Stimulated activated CD8-positive, alpha-beta memory T cell treated with anti-CD3 and anti-CD28 coated beads, Interleukin-7, amount 100 ng/mL, for 24 hours (primary cell): ENCODE measurements around the gene SELENOH.

Source experiments
- DNase-seq: peaks from one replicate; pipeline ENCODE4 v3.0.0-alpha.2; 2020; ENCODE audit warnings: low read depth

Gene SELENOH

DNA sequence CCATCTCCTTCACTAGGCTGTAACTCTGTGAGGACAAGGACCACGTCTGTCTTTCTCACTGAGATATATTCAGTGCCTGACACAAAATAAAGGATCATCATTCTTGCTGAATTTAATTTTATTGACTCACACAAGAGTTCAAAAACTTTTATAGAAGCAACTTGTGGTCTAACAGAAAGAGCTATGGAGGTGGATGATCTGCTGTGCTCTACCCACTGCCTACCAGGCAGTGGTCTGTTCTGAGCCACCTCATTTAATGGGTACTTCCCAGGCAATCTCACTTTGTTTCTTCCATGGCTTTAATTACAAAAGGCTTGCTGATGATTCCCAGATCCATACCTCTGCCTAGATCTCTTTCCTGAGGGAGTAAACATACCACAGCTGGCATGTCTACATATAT, 5.6 kb downstream of the SELENOH start:
- no peak for DNase-seq

DNA sequence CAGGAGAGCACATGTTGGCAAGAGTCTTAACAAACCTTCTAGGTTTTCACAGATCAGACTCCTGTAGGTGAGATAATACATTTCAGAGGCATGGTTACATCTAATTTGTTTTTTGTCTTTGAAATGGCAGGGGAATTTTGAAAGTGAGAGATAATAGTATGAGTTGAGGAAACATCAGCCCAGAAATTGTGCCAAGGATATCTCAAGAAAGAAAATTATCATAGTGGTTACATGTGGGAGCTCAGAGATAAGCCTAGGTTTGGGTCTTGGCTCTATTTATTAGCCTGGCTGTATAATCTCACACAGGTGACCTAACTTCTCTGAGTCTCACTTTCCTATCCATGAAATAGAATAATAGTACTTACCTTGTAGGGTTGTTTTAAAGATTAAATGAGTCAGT, 9.9 kb downstream of the SELENOH start:
- DNase-seq, result no peak

DNA sequence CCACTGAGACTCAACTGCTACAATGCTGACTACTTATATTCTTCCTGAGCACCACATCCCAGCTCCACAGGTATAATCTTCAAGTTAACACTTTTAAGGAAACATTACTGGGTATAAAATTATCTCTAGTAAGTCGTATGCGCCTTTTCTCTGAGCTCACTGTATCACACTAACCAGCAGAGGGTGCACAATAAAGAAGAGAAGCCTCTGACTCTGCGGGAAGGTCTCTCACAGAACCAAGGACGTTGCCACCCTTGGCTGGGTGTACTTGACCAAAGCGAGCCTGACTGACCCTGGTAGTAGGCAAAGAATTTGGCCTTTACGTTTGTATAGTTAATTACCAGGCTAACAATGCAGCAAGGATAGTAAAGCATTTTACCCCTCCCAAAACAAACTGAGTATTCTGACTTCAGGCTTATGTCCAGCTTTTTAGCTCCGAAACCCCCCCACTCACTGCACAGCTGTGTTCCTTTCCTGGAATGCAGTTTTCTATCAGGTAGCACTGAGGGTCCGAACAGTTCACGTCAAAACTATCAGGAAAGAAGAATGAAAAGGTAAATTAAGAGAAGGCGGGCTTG, 10.5 kb downstream of the SELENOH start, which contains the start of gene BTBD18:
Gene BTBD18 (minus strand): TSS at position 144 of the 578 bp plus-strand sequence. CDS start 631 bp downstream, outside the sequence.
- no peak for DNase-seq

DNA sequence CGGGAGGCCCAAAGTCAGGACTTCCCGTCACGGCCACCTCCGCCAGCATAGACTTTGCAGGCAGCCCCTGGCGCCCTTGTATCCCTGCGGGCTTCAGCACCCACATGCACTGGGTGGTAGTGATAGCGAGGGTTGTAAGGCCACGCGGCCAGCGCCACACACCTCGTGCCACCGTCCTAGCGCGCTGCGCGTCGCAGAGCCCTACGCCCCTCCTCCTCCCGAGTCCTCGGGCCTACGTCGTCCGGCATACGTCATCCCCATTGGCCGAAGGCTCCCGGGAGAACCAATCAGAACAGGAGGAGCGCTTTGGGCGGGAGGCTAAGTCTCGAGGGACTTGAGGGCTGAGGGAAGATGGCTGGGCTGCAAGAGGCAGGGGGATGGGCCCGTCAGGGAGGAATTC, 11.7 kb downstream of the SELENOH start:
- no peak for DNase-seq

DNA sequence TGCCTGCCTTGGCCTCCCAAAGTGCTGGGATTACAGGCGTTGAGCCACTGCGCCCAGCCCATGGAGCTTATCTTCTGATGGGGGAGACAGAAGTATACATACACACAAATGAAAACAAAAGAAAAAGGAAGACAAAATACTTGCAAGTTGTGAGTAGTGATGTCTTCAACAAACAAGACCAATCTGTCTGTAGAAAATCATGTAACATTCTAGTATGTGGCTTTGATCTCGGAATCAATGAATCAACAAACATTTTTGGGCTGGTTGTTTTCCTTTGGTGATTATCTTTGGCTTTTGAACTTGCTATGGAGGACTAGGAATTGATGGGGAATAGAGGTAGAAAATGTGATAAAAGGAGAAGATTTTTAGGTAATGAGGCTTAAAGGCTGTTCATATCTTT, 16.9 kb downstream of the SELENOH start:
- no peak for DNase-seq

DNA sequence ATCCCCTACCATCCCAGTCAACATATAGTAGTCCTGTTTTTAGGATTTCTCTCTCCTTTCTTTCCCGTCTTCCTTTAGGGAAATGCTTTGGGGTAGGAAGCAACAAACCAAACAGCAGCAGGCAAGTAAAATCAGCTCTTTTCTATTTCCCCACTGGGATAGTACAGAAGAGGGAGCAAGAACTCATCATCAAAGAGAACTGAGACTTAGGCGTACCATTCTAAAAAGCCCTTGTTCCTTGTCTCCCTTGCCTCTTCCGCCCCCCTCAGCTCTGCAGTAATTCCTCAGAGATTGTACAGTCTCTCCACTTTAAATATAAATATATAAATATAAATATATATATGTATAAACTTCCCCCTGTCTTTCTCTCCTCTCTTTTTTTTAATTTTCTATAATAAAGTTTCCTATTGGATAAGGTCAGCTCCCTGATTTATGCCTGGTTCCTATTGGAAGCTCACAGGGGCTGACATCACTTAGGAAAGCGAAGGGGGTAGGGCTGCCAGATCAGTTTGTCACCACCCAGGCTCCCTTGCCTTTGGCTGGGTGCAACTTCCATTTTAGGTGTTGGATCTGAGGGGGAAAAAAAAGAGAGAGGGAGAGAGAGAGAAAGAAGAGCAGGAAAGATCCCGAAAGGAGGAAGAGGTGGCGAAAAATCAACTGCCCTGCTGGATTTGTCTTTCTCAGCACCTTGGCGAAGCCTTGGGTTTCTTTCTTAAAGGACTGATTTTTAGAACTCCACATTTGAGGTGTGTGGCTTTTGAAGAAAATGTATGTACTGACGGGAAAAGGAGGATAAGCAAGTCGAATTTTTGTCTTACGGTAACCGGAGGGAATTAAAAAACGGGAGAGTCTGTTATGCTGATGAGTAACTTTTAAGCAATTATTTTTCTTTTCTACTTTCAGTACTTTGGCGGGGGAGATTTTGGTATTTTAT, 20.3 kb downstream of the SELENOH start, which contains the start of gene CTNND1:
Gene CTNND1 (plus strand): TSS at position 502 of the 934 bp plus-strand sequence. CDS start 29,677 bp downstream, outside the sequence.
- DNase-seq, result no peak

DNA sequence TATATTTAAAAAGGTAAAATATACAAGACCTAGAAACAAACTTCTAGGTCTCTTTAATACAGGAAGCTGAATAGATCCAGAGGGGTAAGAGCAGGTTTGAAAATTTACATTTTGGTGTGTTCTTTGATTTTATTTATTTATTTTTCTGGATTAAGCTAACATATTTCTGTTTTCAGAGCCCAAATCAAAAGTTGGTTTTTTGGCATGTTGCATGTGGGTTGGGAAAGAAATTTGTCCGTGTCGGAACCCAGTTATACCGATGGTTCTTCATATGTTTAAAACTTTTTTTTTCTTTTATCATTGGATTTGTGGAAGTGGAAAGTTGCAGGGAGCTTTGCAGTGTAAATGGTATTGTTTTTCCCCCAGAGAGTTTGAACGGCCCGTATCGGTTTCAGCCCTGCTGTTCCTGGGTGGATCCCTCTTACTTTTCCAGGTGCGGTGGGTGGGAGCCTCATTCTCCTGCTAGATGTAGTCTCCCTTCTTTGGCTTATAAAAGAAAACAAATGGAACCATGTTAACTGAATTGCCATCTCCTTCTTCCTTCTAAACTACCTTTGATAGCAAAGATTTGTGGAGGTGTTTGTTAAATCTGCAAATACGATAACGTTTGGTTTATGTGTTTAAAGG, 21.1 kb downstream of the SELENOH start:
- no peak for DNase-seq

DNA sequence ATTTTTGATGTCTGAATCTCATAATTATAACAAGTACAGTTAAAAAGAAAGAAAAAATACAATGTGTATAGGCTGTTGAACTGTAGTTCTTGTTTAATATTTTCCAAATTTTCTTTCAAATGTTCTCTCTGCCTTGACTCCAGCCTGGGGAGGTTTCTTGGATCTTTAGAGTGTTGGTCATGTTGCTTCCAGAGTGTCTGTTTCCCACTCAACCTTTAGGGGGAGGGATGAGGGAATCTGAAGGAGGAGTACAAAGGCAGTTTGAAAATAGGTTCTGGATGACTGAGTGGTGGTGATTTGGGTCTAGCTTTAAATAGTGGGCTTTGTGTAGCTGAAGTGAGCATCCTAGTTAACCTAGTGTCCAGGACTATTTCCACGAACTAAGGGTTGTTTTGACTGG, 22.3 kb downstream of the SELENOH start:
- no peak for DNase-seq

DNA sequence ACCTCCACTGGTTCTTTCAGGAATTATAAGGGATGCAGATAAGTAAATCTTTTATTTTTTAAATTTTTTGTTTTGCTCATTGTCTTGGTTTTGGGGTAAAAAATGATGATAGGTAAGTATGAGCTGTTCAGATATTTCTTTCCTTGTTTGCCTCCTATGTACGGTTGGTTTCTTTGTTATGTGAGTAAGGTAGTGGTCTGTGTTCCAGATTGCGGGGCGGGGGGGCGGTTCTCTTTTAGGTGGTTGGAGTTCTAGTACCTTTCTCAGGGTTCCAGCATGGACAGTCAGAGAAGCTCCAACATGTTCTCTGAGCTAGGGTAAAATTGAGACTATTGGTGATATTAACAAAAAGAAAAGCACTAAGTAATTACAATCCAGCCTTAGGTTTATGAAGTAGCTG, 22.7 kb downstream of the SELENOH start:
- DNase-seq, result no peak

DNA sequence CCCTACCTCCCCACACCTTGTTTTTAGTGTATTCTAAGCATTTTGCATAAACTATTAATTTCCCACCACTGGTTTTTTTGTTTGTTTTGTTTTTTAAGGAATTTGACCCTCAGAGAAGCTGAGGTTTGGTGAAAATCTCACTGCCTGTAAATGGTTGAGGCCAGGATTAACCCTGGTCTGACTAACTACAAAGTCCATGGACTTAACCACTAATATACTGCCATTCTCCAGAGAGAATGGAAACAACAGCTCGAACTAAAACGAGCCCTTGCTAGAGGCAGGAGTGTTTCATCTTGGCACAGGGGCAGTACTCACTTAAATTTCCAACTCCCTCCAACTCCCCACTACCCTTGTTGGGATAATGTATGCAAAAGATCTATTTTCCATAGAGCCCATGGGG, 23.3 kb downstream of the SELENOH start:
- DNase-seq, result no peak

DNA sequence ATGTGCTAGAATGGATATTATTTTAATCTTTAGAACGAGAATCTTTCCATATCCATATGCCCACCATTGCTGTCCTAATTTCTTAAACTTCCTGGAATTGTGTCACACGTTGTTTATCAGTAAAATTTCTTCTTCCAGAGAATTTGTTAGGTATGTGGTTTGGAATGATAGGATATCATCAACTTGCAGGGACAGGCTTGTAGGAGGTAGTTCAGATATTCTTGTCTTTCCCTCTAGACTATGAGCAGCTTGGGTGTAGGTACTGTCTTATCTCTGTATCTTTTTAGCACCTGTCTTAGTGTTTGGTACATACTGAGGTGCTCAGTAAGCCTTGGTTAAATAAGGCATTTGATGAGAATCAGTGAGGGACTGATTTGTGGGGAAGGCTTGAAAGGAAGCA, 23.7 kb downstream of the SELENOH start:
- no peak for DNase-seq

DNA sequence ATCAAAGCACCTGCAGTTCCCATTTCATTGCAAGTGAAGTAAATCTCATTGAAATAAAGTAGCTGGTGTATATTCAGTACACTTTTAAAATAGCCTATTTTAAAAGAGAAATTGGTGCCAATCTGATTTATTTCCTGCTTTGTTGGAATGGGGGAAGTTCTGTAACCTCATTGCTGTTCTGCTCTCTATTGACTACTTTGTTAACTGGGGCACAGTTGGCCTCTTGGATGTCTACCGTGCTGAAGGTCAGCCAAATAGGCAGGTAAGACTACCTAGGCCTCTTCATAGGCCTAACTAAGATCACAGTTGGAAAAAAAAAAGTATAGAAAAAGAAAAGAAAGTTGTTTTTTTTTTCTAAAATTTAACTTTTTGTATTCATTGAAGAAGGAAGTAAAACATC, 29.5 kb downstream of the SELENOH start:
- DNase-seq, result no peak

DNA sequence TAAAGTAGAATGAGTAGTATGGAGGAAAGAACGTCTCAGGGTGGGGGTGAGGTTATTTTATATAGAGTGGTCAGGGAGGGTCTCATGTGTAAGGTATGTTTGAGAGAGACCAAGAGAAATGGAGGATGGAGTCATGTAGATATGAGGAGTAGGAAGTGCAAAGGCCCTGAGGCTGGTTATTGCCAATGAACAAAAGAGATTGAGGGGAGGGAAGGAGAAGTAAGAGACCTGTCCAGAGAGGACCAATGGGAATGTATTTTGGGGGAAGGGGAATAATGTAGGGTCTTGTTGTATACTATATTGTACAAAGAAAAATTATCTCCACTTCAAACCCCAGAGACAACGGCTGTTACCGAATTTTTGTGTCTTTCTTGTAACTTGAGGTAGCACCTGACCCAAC, 30.1 kb downstream of the SELENOH start:
- DNase-seq, result no peak

DNA sequence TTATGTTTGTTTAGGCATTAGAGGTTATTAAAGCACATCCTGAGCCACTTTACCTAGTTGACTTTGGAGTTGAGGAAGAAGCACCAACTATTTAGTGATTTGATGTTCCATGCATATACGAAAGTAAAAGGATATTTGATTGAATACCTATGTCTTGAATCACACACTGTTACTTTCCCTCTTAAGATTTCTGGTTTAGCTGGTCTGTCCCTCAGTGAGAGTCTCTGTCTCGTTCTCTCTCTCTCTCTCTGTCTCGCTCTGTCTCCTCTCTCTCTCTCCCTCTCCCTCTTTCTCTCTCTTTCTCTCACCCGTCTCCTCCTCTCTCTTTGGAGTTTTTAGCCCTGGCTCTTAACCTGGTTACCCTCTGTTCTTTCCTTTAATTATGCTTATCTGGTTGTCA, 31.3 kb downstream of the SELENOH start:
- no peak for DNase-seq

DNA sequence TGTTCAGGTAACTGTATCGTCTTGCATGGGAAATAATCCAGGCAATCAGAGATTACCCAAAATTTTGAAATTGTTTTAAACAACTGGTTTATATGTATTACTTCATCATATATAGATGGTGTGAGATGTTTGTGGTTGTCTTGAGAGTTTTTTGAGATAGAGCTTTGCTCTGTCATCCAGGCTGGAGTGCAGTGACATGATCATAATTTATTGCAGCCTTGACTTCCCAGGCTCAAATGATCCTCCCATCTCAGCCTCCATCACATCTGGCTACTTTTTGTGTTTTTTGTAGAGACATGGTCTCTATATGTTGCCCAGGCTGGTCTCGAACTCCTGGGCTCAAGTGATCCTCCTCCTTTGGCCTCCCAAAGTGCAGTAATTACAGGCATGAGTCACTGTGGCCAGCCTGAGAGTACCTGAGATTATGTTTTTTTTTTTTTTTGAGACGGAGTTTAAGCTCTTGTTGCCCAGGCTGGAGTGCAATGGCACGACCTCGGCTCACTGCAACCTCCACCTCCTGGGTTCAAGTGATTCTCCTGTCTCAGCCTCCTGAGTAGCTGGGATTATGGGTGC, 31.8 kb downstream of the SELENOH start:
- DNase-seq, result no peak

DNA sequence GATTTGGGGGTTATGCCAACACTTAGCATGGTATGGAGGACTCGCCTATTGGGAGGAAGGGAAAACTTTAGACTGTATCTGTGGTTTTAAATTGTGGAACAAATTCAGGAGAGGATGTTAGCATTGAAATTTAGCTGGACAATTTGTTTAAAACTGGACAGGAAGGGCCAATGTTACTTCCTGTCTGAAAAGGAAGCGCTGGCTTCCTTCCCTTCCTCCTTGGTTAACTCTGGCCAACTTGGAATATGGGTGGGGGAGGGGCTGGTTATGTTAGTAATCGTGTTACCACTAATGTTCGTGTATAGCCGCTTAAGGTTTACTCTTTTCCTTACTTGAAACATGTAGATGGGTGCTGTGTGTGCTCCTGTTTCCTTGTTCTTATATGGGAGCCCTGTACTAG, 34.2 kb downstream of the SELENOH start:
- DNase-seq, result no peak

DNA sequence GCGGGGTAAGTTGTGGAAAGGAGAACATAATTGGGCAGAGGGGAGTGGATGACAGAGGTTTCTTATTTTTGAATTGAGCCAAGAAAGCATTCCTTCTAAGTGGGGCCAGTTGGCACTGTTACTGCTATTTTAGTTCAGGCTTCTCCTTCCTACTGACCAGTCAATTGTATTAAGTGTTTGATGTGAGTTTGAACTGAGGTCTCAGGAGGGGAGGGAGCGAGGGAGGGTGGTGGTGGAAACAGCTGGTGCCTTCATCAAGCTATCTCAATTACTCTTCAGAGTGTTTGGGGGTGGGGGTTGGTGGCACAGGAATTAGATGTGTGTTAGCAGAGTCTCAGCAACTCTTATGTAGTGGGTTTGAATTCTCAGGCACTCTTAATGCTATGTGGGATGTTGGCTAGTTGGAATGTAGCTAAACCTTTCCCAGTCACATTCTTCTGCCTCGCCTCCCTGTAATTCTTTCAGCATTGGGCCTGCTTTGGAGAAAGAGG, 34.8 kb downstream of the SELENOH start:
- DNase-seq, result no peak

DNA sequence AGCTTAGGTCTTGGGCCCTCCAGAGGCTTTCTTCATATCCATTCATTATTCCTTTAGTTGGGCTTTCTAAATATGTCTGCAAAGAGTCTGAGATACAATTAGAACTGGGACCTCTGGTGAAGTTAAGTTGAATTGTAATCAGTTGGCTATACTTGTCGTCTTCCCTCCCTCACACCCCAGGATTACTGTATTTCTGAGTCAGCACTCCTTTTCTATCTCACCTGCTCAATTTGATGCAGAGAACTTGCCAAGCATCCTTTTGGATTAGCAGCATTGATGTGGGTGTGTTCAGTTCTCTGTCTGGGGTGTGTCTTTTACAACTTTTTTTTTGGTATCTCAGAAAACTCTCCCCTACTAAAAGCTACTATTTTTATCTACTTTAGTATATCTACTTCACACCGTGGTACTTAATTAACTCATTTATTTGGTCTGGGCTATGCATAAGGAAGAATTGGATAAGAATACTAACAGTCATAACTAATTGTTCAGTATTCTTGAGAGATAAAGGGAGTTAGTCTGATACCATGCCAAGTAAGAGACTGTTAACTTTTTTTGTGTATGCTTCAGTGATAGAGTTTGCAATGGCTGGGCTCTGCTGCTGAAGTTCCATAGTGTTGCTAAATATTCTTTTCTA, 35.4 kb downstream of the SELENOH start:
- DNase-seq, result no peak

DNA sequence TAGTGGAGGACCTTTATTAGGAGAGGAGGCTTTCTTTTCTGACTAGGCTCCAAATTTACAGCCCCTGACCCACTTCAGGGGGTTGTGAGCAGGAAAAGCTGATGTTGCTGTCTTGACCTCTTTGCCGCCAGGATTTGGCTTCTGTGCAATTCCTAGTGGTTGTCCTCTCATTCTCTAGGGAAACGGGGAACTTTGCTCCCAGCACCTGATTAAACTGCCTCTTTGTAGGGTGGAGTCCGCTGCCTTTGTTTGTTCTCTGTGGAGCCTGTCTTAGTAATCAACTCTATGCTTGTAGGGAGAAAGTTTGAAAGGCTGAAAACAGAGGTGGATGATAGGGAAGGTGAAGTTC, 36.7 kb downstream of the SELENOH start:
- no peak for DNase-seq

DNA sequence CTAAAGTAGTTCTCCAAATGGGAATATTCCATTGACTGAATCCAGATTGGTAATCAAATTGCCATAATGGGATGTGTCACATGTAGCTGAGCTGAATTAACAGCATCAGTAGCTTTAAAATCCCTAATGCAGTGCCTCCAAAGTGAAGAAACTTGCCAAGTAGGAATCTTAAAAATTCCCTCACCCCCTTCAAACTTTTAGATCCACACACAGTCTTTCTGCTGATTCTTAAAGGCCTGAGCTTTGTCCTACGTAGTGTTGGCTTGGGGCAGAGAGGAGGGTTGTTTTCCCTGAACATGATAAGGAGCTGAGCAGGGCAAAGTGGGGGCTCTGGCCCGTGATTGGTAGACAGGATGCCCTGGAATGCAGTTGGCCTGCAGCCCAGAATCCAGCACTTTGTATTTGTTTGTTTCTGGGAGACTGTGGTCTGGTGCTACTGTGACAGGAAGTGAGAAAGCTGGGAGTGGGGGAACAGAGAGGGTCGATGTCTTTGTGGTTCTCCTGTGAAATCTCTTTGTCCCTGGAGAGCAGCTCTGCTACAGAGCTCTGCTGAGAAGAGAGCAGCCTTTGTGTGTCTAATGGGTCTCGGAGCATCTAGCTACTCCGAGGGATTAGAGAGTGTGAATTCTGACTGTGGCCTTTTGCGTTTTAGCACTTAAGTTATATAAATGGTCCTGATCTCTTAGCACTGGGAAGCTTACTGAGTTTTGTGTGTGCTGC, 37.2 kb downstream of the SELENOH start:
- DNase-seq, result no peak

DNA sequence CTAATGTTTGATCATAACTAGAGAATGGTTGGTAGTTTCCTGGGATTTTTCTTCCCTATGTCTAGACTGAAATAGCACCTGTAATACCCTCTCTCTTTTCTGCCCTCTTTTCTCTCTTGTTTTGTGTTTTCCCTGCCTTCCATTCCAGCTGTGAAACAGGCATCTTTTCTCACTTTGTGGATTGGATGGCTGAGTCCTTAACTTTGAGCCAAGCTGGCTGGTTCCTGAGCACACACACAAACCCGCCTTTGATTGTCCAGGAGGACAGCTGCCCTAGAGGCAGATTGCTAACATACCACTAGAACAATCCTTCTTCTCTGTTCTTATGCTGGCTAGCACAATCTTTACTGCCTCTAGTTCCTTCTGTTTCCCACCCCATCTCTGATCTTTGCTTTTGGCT, 38.0 kb downstream of the SELENOH start:
- no peak for DNase-seq
